ENCODE measurements around the gene MYT1. TPM values are rescaled to one million over a fixed set of nuclear protein-coding genes. Genes with fewer than 3 reads are reported as not detected.

Gene MYT1
- total and polyA plus RNA-seq, 2 of the 13 experiments (the other 11 are each of a cell fraction or from before 2014, with no cell fraction given): 0.58 to 2.5 TPM

DNA sequence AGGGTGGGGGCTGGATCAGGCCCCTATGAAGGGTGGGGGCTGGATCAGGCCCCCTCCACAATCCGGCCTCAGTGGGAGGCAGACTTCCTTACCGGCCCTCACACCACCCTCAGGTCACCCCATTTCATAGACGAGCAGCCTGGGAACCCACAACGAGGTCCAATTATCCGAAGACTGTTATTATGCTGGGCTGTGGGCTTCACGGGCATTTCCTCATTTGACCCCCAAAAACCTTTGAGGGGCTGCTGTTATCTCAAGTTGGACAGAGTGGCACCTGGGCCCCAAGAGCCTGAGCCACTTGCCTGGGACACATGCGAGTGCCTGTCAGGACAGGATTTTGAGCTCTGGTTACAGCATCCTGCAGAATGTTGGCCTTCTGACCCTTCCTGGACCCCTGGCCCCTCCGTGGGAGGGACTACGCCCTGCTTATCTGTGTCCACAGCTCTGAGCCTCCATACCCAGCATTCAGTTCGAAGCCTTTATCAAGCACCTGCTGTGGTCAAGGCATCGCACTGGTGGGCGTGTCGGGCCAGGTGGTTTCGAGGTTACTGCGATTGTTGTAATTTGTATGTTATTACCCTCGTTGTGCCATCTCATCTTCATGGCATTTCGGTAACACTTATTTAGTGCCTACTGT is 56.8 kb downstream of the MYT1 start (continued):
- TF ChIP-seq FOXP1 (IDR thresholded peaks at IDR 0.05) (no peak), FOXP1 (CRISPR knock-in tag; IDR thresholded peaks at IDR 0.05) (no peak), ZNF557 (CRISPR knock-in tag; IDR thresholded peaks at IDR 0.05) (no peak), ZNF768 (CRISPR knock-in tag; IDR thresholded peaks at IDR 0.05) (no peak), MXD4 (CRISPR knock-in tag; IDR thresholded peaks at IDR 0.05) (no peak), ATM (IDR thresholded peaks at IDR 0.05; ENCODE audit: borderline replicate concordance) (no peak), ZSCAN29 (CRISPR knock-in tag; conservative IDR thresholded peaks at IDR 0.05) (no peak), SRSF1 (optimal IDR thresholded peaks at IDR 0.05; ENCODE audit: low read depth, low read length) (no peak), MBD4 (IDR thresholded peaks at IDR 0.05; ENCODE audit: borderline replicate concordance, low read length) (no peak), ZNF746 (CRISPR knock-in tag; IDR thresholded peaks at IDR 0.05) (0 out of 2 replicates have a peak, but pooled peaks have one; percentile 39), BRD4 (CRISPR knock-in tag; IDR thresholded peaks at IDR 0.05) (no peak), KDM3A (CRISPR knock-in tag; IDR thresholded peaks at IDR 0.05; ENCODE audit: low read depth) (no peak), HNRNPUL1 (IDR thresholded peaks at IDR 0.05; ENCODE audit: low read depth, low read length) (no peak), KLF15 (CRISPR knock-in tag; IDR thresholded peaks at IDR 0.05; ENCODE audit: borderline replicate concordance) (no peak), ZNF180 (CRISPR knock-in tag; IDR thresholded peaks at IDR 0.05; ENCODE audit: borderline replicate concordance, low read depth) (no peak), ZKSCAN8 (CRISPR knock-in tag; IDR thresholded peaks at IDR 0.05; ENCODE audit: borderline replicate concordance) (0 out of 2 replicates have a peak, but pooled peaks have one; percentile 34), ZNF501 (CRISPR knock-in tag; IDR thresholded peaks at IDR 0.05) (no peak; the same call in 1 of the 2 replicates), ZNF775 (CRISPR knock-in tag; IDR thresholded peaks at IDR 0.05; ENCODE audit: borderline replicate concordance) (no peak), ZNF552 (CRISPR knock-in tag; IDR thresholded peaks at IDR 0.05; ENCODE audit: borderline replicate concordance) (no peak), ZNF713 (CRISPR knock-in tag; IDR thresholded peaks at IDR 0.05) (no peak), ZNF224 (CRISPR knock-in tag; IDR thresholded peaks at IDR 0.05) (peak; percentile 75; the same call in 1 of the 2 replicates), ZNF747 (CRISPR knock-in tag; IDR thresholded peaks at IDR 0.05; ENCODE audit: borderline replicate concordance) (no peak), TAF1 (CRISPR knock-in tag; IDR thresholded peaks at IDR 0.05) (no peak), SMAD3 (CRISPR knock-in tag; IDR thresholded peaks at IDR 0.05) (no peak), ZMYM3 (CRISPR knock-in tag; IDR thresholded peaks at IDR 0.05) (peak; percentile 82)
- TF ChIP-seq, protein P1, sequence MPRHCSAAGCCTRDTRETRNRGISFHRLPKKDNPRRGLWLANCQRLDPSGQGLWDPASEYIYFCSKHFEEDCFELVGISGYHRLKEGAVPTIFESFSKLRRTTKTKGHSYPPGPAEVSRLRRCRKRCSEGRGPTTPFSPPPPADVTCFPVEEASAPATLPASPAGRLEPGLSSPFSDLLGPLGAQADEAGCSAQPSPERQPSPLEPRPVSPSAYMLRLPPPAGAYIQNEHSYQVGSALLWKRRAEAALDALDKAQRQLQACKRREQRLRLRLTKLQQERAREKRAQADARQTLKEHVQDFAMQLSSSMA (CRISPR knock-in tag; IDR thresholded peaks at IDR 0.05): no peak
- TF ChIP-seq, protein P2, sequence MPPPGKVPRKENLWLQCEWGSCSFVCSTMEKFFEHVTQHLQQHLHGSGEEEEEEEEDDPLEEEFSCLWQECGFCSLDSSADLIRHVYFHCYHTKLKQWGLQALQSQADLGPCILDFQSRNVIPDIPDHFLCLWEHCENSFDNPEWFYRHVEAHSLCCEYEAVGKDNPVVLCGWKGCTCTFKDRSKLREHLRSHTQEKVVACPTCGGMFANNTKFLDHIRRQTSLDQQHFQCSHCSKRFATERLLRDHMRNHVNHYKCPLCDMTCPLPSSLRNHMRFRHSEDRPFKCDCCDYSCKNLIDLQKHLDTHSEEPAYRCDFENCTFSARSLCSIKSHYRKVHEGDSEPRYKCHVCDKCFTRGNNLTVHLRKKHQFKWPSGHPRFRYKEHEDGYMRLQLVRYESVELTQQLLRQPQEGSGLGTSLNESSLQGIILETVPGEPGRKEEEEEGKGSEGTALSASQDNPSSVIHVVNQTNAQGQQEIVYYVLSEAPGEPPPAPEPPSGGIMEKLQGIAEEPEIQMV (CRISPR knock-in tag; IDR thresholded peaks at IDR 0.05; ENCODE audit: low read depth): no peak
- TF ChIP-seq, protein P3, sequence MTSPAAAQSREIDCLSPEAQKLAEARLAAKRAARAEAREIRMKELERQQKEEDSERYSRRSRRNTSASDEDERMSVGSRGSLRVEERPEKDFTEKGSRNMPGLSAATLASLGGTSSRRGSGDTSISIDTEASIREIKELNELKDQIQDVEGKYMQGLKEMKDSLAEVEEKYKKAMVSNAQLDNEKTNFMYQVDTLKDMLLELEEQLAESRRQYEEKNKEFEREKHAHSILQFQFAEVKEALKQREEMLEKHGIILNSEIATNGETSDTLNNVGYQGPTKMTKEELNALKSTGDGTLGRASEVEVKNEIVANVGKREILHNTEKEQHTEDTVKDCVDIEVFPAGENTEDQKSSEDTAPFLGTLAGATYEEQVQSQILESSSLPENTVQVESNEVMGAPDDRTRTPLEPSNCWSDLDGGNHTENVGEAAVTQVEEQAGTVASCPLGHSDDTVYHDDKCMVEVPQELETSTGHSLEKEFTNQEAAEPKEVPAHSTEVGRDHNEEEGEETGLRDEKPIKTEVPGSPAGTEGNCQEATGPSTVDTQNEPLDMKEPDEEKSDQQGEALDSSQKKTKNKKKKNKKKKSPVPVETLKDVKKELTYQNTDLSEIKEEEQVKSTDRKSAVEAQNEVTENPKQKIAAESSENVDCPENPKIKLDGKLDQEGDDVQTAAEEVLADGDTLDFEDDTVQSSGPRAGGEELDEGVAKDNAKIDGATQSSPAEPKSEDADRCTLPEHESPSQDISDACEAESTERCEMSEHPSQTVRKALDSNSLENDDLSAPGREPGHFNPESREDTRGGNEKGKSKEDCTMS (CRISPR knock-in tag; conservative IDR thresholded peaks at IDR 0.05): no peak

All from HepG2 (cell line).